Hippocampal formation (tissue), 2 donors: Measurements from ENCODE around the gene ALPI.
"Not testable (repeated sequence)": the region's sequence is repeated elsewhere in the genome, so short reads cannot be mapped to it uniquely, and the experiment has no call there.

Experiments
- DNase-seq, 2 donors: peaks; one replicate each; lab custom pipeline; 2025; lab: John Stamatoyannopoulos, UW

Gene ALPI

DNA sequence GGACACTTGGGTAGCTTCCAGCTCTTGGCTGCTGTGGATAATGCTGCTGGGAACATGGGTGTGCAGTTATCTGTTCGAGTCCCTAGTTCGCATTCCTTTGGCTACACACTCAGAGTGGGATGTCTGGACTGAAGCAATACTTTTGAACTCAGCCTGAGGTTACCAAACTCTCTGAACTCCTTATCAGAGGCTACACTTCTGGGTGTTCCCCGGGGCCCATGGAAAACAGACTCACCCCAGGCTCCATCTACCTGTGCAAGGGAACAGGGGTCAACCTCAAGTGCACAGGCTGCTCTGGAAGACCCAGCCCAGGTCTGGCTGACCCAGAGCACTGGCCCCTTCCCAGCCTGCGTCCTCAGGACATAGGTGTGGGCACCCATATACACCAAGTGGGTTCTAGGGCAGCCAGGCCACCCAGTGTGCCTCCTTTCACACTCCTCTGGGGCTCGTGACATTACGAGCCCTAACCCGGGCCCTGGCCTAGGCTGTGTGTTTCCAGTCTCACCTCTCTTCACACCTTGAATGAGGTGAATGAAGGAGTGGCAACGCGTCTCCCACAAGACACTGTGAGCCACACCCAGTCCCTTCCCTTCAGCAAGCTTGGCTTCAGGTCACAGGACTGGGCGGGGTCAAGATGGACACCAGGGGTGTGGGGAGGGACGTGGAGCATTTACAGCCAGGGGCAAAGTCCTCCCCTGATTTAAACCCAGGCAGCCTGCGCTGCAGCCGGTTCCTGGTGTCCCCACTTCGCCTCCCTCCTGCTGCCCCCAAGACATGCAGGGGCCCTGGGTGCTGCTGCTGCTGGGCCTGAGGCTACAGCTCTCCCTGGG, at the start of gene ALPI:
TSS of gene ALPI (plus strand) at position 728 of the 830 bp plus-strand sequence. CDS start at position 775, 47 bp downstream.
- DNase-seq, result no peak

- no peak for DNase-seq
Measured at GRCh38 chr2:232406556-232407310, 49.2 kb upstream of the ALPI start, which contains the start of gene ALPG. ALPG (plus strand) TSS chr2:232406844; CDS start chr2:232406895, 51 bp downstream.

DNA sequence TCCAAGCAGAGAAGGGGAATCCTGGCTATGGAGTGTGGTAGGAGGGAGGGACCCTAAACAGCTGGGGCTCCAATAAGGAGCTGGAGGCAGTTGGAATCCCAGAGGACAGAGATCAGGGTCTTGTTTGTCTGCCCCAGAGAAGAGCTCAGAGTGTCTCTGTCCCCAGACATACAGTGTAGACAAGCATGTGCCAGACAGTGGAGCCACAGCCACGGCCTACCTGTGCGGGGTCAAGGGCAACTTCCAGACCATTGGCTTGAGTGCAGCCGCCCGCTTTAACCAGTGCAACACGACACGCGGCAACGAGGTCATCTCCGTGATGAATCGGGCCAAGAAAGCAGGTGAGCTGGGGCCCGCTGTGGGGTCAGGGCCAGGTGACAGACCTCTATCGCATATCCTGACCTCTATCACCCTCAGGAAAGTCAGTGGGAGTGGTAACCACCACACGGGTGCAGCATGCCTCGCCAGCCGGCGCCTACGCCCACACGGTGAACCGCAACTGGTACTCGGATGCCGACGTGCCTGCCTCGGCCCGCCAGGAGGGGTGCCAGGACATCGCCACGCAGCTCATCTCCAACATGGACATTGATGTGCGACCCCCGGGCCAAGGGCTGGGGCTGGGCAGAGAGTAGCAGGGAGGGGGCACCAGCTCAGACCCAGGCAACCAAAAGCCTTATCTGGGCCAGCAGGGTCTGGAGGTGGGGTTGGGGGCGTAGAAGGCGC, 48.4 kb upstream of the ALPI start:
- DNase-seq, result not testable (repeated sequence)

- not testable (repeated sequence) for DNase-seq
Measured at GRCh38 chr2:232408269-232408668, 47.7 kb upstream of the ALPI start.

GRCh38 chr2:232409617-232410016, 46.3 kb upstream of the ALPI start:
- DNase-seq, result not testable (repeated sequence)

GRCh38 chr2:232410238-232410900, 45.6 kb upstream of the ALPI start:
- DNase-seq, result no peak

- DNase-seq, result no peak
Measured at GRCh38 chr2:232411901-232412629, 43.9 kb upstream of the ALPI start.

- no peak for DNase-seq
Measured at GRCh38 chr2:232412986-232413385, 43.0 kb upstream of the ALPI start.

DNA sequence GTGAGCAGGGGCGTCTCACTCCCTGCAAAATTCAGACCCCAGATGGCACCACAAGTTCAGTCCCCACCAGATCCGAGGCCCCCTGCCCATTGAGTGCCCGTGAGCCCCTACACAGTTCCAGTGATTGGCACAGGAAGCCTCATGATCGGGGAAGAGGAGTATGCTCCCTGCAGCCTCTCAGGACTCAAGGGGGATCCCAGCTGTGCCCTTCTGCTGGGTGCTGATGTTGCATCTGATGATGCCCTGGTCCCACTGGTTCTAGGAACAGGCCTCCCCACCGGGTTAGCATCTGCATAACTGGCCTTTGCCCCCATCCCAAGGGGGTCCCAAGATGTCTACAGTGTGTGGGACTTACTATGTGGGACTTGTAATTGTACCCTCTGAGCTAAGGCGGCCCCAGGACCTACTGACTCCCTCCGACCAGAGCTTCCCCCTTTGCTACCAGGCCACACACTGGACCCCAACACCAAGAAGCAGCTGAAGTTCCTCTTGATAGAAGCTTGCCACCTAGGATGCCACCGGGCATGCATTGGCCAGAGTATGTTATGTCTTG, 40.7 kb upstream of the ALPI start:
- DNase-seq, result no peak

DNA sequence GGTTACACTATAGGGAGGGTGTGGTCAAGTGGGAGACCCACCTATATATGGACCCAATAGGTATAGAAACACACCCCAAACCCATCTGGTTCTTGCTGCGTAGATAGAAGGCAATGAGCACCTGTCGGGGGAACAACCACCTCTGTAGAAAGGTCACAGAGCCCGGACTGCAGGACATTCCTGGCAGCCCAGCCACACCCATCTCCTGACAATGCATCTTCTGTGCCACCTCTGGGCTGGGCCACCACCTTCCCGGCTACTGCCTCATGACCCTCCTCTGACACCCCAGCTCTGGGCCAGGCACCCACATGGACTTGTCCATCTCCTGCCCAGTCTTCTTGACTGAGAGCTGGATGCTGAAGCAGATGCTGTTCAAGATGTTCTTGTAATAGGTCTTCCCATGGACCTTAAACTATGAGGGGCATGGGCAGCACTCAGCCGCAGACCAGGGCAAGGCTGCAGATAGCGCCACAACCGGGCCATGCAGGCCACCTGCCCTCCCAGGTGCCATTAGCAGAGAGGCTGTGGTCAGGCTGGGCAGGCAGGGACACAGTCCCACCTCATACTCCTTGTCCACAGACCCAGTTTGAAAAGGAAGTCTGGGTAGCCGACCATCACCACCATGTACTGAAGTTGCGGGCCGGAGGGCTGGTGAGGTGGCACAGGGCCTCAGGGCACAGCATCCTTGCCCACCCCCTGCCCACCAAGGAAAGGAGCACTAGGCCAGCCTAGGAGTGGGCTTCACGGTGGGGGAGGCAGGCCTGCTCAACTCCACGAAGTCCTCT, 40.0 kb upstream of the ALPI start:
- DNase-seq, result no peak

DNA sequence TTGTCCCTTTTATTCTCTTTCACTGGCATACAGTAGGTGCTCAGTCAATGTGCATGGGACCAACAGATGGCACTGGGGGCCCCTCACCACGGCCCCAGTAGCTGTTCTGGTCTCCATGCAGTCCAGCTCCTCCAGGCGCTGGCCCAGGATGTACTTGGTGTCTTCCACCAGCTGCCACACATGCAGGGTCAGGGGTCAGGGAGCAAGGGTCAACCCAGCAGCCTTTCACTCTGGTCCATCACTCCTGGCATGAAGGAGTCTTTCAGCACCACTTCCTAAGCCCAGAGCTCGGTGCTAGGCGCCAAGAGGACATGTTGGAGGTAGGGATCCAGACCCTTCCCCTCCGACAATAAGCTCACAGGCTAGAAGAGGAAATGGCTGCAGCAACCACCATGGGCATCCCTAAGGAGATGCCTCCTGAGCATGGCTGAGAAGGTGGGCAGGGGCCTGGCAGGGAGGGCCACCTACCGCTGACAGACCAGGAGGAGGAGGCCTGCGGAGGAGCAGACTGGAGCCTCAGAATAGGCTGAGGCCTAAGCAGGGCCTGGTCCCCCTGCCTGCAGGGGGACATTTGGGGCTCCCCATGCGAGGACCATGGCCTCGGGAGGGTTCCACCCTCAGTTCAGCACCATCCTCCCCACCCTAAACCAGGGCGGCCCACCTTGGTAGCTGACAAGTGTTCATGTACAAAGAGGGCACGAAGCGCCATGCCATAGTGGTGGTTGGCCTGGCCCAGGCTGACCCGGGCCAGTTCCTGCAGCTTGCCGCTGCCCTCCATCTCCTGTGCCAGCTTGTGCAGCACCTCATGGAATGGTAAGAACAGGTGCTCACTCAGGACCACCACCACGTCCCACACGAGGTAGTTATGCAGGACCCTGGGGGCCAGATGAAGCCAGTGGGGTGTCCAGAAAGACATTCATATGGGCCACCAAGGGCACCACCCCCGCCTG, 39.2 kb upstream of the ALPI start:
- DNase-seq, result no peak

GRCh38 chr2:232417489-232417888, 38.5 kb upstream of the ALPI start:
- no peak for DNase-seq

DNA sequence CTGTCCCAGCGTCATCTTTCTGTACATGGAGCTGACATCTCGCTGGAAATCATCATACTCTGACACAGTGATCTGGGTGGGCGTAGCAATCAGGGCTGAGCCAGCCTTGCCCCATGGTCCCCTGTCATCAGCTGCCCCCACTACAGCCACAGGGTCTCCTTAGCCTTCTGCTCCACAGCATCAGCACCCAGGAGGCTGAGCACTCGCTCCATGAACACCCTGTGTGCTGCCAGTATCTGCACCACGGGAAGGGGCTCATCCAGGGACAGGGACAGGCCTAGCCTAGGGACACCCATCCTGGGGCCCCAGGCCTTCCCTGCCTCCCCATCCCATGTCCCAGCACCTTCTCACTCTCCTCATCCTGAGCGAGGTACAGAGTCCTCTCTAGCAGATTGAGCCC, 37.9 kb upstream of the ALPI start:
- no peak for DNase-seq

- no peak for DNase-seq
Measured at GRCh38 chr2:232418466-232419244, 37.3 kb upstream of the ALPI start.

DNA sequence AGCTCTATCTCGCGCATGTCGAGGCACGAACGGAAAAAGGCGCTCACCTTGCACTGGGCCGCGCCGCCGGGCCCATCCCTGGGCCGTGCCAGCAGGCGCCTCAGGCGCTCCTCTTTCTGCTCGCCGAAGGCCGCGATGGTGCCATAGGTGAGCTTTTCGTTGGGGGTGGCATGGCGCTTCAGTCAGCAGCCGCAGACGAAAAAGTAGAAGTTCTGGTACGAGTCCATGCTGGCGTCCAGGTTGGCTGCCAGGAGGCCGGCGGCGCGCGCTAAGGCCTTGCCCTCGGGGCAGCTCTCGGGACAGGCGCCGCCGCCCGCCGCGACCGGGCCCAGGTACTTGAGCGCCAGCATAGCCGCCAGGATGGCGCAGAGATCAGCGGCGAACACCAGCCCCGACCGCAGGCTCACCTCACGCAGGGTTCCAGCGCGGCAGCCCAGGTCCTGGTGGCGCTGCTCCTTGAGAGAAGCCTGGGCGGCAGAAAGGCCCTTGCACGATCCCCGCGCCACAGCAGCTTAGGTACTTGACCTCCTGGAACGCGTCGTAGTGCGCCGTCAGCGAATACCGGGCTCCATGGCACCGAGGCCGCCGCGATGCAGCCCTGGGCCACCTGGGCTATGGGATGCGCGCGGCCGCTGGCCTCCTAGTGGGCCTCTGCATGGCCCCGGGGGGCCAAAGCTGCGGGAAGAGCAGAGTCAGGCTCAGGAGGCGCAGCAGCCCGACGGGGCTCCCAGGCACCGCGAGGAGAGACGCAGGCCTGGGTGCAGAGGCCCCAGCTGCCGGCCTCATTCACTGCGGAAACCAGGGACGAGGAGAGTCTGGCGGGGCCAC, 36.5 kb upstream of the ALPI start:
- DNase-seq, result no peak

- no peak for DNase-seq
Measured at GRCh38 chr2:232420073-232420454, 35.9 kb upstream of the ALPI start.
